PC-9 (cell line): Measurements from ENCODE around the gene PDE4B.

Experiments
- CTCF ChIP-seq: fragments of 200-600 bp; sonication (generic); conservative IDR thresholded peaks from 2 replicates; pipeline ENCODE4 v1.6.1; 2017; ENCODE audit warnings: mixed run types, antibody characterized with exemption, mild to moderate bottlenecking, moderate library complexity
- EZH2 ChIP-seq: fragments of 200-600 bp; sonication (generic); IDR thresholded peaks from 2 replicates; pipeline ENCODE4 v1.8.0; 2017; ENCODE audit warnings: antibody characterized with exemption, low read depth

- TF ChIP-seq EZH2 (no peak), CTCF (no peak)
Observed at GRCh38 chr1:66302815-66303214, 510.1 kb downstream of the PDE4B start.
